ENCODE data around the gene LMBR1L.
"Not testable (repeated sequence)": the region's sequence is repeated elsewhere in the genome, so short reads cannot be mapped to it uniquely, and the experiment has no call there.

Gene LMBR1L

DNA sequence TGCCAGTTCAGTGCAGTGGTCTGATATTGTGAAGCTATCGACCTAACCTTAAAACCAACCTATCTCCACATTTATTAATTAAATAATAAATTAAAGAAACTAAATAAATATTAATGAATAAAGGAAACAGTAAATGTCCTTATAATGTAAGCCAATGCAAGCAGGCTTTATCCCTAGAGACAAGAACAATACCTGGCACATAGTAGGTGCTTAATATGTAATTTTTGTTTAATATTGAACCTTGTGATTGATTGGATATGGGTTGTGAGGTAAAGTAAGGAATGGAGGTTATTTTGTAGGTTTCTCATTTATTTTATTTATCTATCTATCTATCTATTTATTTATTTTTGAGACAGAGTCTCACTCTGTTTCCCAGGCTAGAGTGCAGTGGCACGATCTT lies 28.4 kb upstream of the LMBR1L start:
- CTCF ChIA-PET: interaction anchor here (1.0 to 6.9 kb wide), 4 partner anchors 8 to 51 kb away, joined by 3 to 42 read pairs (median 4); partner anchors contain the start of gene TUBA1B
- TF ChIP-seq, protein P1, sequence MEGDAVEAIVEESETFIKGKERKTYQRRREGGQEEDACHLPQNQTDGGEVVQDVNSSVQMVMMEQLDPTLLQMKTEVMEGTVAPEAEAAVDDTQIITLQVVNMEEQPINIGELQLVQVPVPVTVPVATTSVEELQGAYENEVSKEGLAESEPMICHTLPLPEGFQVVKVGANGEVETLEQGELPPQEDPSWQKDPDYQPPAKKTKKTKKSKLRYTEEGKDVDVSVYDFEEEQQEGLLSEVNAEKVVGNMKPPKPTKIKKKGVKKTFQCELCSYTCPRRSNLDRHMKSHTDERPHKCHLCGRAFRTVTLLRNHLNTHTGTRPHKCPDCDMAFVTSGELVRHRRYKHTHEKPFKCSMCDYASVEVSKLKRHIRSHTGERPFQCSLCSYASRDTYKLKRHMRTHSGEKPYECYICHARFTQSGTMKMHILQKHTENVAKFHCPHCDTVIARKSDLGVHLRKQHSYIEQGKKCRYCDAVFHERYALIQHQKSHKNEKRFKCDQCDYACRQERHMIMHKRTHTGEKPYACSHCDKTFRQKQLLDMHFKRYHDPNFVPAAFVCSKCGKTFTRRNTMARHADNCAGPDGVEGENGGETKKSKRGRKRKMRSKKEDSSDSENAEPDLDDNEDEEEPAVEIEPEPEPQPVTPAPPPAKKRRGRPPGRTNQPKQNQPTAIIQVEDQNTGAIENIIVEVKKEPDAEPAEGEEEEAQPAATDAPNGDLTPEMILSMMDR (IDR thresholded peaks at IDR 0.05; ENCODE audit: control extremely low read depth, extremely low read depth, low read depth, missing control alignments): no peak
- no peak for DNase-seq (ENCODE audit: extremely low spot score)
- POLR2A ChIA-PET: interaction anchor here (0.6 to 1.6 kb wide), 2 partner anchors 8 to 371 kb away, joined by 5 to 7 read pairs; partner anchors contain the start of gene TUBA1B

DNA sequence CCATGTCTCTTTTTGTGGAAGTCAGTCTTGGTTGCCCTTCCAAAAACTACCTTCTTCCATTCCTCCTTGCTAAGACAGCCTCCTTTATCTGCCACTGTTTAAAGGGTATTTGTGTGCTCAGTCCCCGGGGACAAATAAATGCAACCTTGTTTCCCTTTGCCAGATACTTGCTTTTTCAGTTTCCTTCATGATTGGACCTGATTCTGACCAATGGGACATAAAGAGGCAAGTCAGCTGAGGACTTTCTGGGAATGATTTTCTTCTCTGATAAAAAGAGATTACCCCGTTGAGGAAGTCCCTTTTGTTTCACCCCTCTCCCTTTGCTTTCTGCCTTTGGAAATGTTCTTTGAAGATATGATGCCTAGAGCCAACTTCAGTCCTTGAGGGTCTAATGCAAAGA lies 27.9 kb upstream of the LMBR1L start:
- CTCF ChIA-PET: interaction anchor here (1.0 to 6.9 kb wide), 7 partner anchors 8 to 51 kb away, joined by 3 to 42 read pairs (median 4); partner anchors contain the start of genes DHH and TUBA1B
- POLR2A ChIA-PET: no interaction called here
- TF ChIP-seq, protein P1 (IDR thresholded peaks at IDR 0.05; ENCODE audit: control extremely low read depth, extremely low read depth, low read depth, missing control alignments): no peak
- no peak for DNase-seq (ENCODE audit: extremely low spot score)

DNA sequence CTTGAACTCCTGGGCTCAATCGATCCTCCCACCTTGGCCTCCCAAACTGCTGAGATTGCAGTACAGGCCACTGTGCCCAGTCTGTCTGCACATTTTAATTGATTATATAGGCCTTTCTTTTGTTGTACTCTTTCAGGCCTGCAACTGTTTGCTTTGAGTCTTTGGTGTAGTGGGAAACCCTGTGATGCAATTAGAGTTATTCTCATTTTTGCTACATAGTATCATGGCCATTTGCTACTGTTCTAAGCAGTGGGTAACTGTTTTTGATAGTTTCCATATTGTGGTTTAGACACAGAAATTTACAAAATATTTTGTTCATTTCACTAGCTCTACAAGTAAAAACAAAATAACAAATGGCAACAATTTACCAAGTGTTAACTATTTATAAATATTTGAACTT lies 26.8 kb upstream of the LMBR1L start:
- CTCF ChIA-PET: interaction anchor here (0.9 to 1.3 kb wide), 4 partner anchors 10 to 42 kb away, joined by 3 to 5 read pairs (median 4); partner anchors contain the start of gene DHH

DNA sequence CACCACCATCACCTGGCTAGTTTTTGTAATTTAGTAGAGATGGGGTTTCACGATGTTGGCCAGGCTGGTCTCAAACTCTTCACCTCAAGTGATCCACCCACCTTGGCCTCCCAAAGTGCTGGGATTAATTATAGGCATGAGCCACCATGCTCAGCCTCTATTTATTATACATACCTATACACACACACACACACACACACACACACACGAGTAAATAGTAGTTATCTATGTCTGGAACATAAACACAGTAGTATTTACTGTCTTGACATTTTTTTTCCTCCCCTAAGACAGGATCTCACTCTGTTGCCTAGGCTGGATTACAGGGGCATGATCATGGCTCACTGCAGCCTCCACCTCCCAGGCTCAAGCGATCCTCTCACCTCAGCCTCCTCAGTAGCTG lies 26.4 kb upstream of the LMBR1L start:
- CTCF ChIA-PET: interaction anchor here (0.9 to 1.3 kb wide), 3 partner anchors 10 to 42 kb away, joined by 3 to 5 read pairs (median 4); partner anchors contain the start of gene DHH
- POLR2A ChIA-PET; DNase-seq (ENCODE audit: extremely low spot score): not testable (repeated sequence)

More for the DNA sequence above, 26.8 kb upstream of the LMBR1L start:
- TF ChIP-seq, protein P1 (IDR thresholded peaks at IDR 0.05; ENCODE audit: control extremely low read depth, extremely low read depth, low read depth, missing control alignments): no peak
- POLR2A ChIA-PET: no interaction called here
- DNase-seq (ENCODE audit: extremely low spot score): no peak

DNA sequence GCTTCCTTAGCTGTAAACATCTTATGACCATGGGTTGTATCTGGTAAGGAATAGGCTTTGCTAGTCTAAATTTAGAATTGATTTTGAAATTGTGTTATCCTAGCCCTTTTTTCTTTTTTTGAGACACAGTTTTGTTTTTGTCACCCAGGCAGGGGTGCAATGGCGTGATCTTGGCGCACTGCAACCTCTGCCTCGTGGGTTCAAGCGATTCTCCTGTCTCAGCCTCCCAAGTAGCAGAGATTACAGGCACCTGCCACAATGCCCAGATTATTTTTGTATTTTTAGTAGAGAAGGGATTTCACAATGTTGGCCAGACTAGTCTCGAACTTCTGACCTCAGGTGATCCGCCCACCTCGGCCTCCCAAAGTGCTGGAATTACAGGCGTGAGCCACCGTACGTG lies 22.9 kb upstream of the LMBR1L start:
- DNase-seq (ENCODE audit: extremely low spot score): no peak
- ChIA-PET POLR2A (interaction anchor here (0.7 kb wide), 1 partner anchor 25 kb away, joined by 12 read pairs; no protein-coding TSS in a partner anchor), CTCF (interaction anchor here (1.1 to 7.3 kb wide), 4 partner anchors 25 to 47 kb away, joined by 3 to 85 read pairs (median 38); partner anchors contain the start of genes DHH and LMBR1L)
- TF ChIP-seq, protein P1 (IDR thresholded peaks at IDR 0.05; ENCODE audit: control extremely low read depth, extremely low read depth, low read depth, missing control alignments): no peak

DNA sequence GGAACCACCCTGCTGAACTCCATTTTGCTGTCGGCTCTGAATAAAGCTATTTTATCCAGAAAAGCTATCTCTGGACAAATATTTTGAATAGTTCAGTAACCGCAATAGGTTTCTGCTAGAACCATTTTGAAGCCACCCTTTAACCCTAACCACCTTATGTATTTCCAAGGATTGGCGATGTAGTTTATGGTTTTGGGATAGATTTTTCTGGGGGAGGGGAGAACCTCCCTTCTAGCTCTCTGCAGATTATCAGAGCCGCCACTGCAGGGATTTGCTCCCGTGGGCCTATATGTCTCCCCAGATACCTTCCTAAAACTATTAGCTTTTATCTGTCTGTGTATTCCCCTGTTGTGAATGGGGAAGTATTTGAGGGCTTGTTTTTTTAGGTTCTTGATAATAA lies 22.4 kb upstream of the LMBR1L start:
- ChIA-PET CTCF (interaction anchor here (0.9 to 7.3 kb wide), 6 partner anchors 13 to 46 kb away, joined by 3 to 85 read pairs (median 6); partner anchors contain the start of genes DHH and LMBR1L), POLR2A (no interaction called here)
- TF ChIP-seq, protein P1 (IDR thresholded peaks at IDR 0.05; ENCODE audit: control extremely low read depth, extremely low read depth, low read depth, missing control alignments): no peak
- no peak for DNase-seq (ENCODE audit: extremely low spot score)

DNA sequence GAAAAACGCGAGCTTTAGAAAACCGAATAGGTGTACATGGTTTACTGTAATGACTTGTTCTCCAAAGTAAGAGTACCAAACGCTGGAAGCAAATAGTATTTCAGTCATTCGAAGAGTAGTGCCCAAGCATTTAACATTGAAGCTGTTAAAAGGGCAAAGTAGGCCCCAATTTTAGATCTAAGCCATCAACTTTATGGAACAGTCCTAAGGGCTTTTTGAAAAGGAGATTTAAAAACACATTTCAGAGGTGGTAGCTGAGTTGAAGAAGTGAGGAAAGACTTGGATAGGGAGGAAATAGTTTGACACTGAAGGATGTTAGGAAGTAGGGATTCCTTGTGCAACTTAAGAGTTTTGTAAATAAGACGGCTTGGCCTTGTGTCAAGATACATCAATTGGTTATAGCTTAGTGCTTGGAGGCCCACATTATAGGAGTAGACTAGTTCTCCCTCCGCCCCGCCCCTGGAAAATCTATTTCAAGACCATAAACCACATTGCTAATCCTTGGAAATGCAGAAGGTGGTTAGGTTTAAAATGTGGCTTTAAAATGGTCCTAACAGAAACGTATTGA lies 21.3 kb upstream of the LMBR1L start:
- DNase-seq (ENCODE audit: extremely low spot score): no peak
- TF ChIP-seq, protein P1 (IDR thresholded peaks at IDR 0.05; ENCODE audit: control extremely low read depth, extremely low read depth, low read depth, missing control alignments): no peak
- CTCF ChIA-PET: interaction anchor here (0.9 to 7.3 kb wide), 14 partner anchors 10 to 157 kb away, joined by 3 to 85 read pairs (median 7); partner anchors contain the start of genes DHH and LMBR1L
- POLR2A ChIA-PET: interaction anchor here (1.0 to 2.9 kb wide), 6 partner anchors 14 to 134 kb away, joined by 3 to 33 read pairs (median 13); partner anchors contain the start of genes LMBR1L and TUBA1A

Measured in GM10248 (cell line).